Suppressor macrophage (primary cell): ENCODE results near the gene TPP2.

ENCODE experiments used
- DNase-seq, 4 experiments: peaks; one replicate each; pipeline ENCODE4 v3.0.0-alpha.2; 2020 to 2022

Gene TPP2

DNA sequence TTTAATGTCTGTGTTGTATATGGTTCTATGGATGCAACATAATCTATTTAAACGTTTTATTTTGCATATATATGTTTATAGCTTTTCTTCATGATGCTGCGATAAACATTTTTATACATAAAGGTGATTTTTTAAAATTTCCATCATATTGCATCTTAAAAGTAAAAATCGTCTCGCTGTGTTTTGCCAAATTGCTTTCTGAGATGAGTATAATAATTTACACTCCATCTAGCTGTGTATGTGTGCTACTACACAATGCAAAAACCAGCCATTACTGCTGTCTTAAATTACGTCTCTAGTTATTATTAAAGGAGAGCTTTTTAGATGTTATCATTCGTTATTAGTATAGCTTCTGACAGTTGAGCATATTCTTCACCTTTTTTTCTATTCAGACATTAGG is 60.8 kb downstream of the TPP2 start:
- no peak for DNase-seq

- no peak for DNase-seq
These were observed 61.9 kb downstream of the TPP2 start for GRCh38 chr13:102658660-102659059.

- no peak for DNase-seq
These were observed 62.5 kb downstream of the TPP2 start for GRCh38 chr13:102659168-102659713.

- no peak for DNase-seq
These were observed 70.2 kb downstream of the TPP2 start for GRCh38 chr13:102667023-102667422.

- no peak for DNase-seq
These were observed 71.1 kb downstream of the TPP2 start for GRCh38 chr13:102667911-102668310.

GRCh38 chr13:102670130-102670529 is 73.3 kb downstream of the TPP2 start:
- DNase-seq: no peak

DNA sequence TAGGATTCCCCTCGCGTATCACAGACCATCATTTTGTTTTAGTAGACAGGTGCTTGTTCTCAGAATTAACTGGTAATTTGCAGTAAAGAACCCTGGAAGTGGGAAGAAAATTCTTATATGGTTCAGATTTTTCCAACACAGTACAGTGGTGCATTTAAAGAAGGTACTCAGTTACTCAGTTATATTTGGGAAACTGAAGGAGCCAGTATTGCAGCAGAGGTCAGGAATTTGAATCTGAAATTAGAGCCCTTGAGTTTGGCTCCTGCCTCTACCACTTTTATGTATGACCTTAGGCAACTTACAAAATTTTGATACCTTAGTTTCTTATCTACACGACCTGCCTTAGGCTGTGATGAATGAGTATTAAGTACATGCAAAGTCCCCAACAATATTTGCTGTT is 78.3 kb downstream of the TPP2 start:
- DNase-seq: no peak

DNA sequence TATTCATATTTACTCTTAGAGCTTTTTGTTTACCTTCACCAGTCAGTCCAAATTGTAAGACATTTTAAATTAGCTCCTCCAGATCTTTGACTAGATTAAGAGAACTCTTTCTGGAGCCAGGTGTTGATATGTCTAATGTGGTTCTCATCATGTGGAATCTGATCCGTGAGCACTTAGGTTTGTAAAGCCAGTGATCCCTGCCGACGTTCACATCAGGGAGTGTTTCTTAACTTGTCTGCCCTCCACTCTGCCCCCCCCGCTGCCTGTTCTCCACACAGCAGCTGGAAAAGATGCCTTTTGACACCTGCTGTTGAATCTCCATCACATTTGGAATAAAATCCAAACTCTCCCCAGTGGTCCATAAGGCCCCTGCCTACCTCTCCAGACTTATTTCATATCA is 80.3 kb downstream of the TPP2 start:
- DNase-seq: no peak

DNA sequence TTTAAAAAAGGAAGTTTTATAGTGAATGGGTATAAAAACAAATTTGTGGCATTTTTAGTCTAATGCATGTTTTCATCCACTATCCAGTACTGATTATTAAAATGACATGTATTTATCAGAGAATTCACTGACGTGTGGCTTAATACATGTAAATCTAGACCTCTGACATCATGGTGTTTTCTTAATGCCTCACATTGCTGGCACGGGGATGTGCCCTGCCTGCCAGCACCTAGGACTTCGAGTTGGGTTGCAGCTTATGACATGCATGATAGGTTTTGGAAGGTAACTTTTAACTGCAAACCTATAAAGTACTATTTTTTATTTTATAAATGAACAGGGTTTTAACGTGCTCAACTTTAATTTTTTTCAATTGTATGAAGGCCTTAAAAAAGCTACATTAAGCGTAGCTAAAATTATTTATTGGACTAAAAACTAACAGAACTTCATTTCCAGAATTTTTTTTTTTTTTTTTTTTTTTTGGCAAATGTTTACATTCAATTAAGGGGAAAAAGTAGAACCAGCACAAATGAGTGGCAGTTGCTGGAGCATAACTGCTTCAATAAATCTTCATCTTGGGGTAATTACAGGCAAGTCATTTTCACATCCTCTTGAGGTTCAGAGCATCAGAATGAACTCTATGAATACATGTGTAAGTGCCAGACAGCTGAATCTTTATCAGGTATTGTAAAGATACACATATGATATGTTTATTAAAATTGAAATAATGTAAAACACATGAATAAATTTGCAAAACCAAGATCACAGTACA is 81.7 kb downstream of the TPP2 start:
- no peak for DNase-seq

DNA sequence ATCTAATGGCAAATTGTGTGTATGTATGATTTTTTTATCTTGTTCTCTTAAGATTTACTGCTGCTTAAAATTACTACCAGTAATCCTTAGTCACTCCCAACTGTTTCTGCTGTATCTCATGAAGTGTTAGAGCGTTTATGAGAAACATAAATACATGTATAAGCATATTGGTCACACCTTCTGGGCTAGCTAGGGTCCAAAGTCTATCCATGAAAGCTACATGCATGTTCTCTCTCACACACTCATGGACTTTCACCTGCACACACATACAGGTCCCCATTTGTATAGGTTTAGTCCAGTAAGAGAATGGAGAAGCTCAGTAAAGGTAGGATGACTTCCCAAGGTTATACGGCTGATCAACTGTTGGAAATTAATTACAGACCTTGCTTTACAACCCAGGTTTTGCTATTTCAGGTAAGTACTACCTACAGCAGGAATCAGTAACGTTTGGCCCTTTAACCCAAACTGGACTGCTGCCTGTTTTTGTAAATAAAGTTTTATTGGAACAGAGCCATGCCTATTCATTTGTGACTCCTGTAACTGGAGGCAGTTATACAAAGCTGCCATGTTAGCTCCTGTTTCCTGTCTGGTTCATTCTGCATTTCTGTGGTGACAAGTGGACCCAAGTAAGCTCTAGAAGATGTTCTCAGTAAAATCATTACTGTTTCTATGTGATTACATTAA is 82.8 kb downstream of the TPP2 start:
- DNase-seq: no peak

DNA sequence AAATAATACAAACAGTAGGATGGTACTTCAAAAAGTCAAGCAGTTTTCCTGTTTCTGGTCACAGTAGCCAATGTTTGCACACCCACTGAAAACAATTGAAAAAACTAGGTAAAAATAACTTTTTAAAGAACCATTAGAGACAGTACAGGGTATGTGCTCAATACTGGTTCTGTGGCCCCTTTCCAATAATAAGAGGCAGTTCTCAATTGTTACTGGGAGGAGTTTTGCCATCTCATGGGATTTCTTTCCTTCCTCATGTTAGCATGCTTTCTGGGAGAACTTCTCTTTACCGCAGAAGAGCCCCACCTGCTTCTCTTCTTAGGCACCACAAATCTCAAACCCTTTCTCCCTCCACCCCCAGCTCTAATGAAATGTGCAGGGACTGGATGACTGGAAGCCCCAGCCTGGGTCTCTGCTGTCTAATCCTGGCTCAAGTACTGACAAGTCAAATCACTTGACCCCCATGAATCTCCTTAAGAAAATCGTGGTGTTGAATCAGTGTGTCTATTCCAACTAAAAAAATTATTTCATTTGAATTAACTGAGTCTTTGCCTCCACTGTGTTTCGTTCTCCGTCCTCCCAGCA is 83.4 kb downstream of the TPP2 start:
- peak in 1 of 4 experiments; percentile 10 for DNase-seq

DNA sequence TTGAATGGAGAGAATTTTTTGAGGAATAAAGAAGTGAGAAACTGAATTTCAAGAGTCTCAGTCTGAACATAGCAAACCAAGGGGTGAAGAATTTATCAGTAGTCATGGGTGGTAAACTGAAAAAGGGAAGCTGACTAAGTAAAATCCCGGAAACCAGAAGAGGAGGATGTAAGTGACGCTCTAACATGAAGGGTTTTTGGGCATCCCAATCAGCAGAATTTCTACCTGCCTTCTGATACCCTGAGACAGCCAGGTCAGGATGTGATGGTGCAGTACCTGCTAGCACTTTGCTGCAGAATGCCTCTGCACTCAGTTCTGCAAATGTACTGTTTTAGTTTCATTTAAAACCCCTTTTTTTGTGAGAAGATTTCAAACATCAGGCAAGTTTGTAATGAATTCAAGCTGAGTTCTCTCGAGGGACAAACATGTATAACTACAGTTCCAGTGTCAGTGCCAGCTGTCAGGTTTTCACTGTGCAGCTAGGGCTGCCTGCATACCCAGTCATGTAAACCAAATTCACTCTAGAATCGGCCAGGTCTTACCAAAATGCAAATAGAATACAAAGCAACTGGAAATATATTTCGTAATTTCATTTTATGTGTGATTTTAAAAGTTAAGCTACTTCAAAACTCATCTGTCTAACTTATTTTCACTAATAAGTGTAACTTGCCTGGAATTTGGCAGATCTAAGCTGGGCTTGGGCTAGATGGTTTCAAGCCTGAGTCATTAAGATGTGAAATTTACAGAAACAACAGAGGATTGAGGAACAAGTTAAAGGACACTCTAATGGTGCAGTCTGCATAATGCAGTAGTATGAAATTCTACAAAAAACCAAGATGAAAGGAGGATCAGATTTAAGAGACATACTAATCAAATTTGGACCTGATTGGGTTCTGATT is 84.3 kb downstream of the TPP2 start:
- peak; percentile 20 to 66 (median 48) for DNase-seq

DNA sequence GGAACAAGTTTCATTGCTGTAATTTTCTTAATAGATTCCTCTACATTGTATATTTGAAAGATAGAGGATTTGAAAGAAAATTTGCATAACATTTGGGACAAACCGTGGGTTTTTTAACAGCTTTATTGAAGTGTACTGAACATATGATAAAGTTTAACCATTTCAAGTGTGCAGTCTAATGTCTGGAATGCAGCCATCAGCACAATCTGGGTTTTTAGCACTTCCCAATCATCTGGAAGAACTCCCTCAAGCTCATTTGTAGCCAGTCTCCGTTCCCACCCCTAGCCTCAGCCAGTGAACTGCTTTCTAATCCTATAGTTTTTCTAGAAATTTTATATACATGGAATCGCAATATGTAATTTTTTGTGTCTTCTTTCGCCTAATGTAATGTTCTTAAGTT is 85.4 kb downstream of the TPP2 start:
- no peak for DNase-seq

- peak in 2 of 4 experiments; percentile 16 to 25 for DNase-seq
These were observed 85.9 kb downstream of the TPP2 start for GRCh38 chr13:102682727-102683126.

- DNase-seq: no peak
These were observed 86.9 kb downstream of the TPP2 start for GRCh38 chr13:102683637-102684036.

DNA sequence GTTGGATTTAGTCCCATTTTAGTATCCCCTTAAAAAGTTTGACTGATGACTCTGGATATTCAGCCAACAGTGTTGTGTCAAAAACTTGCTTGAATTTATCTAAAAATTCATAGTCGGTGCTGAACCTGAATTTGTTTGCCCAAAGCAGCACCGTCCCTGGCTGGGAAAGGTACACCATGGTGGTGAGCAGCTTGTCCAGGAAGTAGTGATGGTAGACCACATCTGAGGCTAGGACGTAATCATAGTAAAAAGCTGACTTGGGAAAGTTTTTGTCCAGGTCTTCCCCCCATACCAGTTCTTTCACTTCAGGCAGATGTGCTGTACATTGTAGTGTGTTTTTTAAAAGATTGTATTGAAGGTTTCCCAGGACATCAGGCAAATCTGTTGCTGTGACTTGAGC is 89.2 kb downstream of the TPP2 start:
- DNase-seq: no peak

DNA sequence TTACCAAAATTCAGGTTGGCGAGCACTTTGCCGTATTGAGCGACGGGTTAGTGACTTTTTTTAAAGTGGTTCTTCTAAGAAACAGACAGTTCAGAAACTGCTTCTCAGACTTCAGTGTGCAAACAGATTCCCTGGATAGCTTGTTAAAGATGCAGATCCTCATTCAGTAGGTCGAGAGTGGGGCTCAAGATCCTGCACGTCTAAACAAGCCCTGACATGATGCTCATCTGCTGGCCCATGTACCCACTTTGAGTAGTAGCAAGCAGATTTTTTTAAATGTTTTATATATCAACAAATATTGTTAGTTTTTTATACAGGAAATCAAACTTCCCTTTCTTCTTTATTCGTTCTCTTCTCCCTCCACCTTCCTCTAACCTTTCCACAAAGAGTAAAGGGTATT is 90.7 kb downstream of the TPP2 start:
- DNase-seq: no peak

DNA sequence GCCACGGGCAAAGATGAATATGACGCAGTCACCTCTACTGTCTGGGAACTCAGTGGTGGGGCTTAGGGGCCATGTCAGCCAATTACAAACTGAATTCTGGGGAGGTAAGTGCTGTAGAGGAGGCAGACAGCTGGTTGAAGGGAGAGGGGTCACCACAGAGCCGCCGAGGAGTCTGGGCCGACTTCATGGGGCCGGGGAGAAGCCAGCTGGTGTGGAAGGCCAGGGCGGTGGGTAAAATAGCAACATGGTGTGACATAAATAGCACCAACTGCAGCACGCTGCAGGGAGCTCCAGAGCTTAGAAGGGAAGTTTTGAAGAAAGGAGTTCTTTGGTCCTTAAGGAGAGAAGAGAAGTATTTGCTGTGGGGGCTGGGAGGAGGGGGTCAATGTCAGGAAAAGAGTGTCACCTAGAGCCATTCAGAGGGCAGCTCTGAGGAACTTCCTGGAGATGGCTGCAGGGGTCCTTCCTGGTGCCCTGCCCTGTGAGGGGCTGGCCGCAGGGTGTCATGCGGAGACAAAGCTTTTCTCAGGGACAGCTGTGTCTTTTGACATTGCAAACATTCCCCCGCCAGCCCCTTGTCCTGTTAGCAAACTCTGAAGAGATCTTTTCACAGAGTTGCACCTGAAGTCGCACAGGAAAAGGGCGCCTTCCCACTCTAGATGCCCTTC is 91.7 kb downstream of the TPP2 start:
- no peak for DNase-seq

DNA sequence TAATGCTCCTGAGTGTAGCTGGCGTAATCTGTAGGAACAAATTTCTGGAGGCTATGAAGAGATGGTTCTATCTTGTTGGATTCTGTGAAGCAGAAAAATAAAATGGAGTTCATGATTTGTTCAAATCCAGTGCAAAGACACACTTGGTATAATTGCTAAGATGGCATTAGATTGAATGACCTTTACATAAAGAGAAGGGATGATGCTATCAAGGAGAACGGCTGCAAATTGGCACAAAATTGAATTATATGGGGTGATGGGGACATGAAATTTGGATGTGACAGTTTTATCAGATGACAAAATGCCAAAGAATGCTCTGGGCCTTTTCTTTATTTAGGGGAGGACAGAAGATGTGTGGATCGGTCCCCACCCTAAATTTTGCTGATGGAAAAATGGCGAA is 94.1 kb downstream of the TPP2 start:
- DNase-seq: no peak

DNA sequence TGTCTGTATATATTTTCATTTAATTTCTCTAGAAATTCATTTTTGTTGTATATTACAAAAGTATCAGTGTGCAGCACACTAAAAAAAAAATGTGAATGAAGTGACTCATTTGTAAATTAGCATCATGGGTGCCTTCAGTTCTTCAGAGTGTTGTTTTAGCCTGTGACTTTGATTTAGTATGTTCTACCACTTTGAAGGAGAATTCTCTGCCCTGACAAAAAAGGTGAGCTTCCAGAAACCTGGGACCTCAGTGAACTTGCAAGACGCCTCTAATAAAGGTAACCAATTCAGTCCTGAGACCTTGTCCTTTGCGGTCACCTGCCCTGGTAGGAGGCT is 95.7 kb downstream of the TPP2 start:
- no peak for DNase-seq

DNA sequence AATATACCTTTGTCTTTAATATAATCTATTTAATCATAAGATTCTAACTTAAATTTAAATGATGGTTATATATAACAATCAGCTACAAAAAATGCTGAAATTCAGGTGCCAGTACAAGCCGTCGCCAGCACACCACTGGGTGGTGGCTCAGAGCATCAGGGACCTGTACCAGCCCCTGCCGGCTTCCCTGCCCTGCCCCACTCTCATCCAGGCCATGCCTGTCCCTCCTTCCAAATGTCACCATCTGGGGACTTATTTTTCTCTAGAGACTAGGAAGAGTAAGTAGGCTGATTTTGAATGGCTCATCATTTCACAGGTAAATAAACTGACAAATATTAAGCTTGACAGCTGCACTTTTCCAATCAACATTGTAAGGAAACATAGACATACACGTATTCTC is 96.5 kb downstream of the TPP2 start:
- DNase-seq: no peak

GRCh38 chr13:102693776-102694175 is 97.0 kb downstream of the TPP2 start:
- DNase-seq: no peak
